LNCAP (cell line): ENCODE measurements around the gene ASH1L.

Experiments used
- CTCF ChIP-seq: fragments of 450-650 bp; IDR thresholded peaks from 2 replicates; pipeline ENCODE4 v1.5.1; 2017; ENCODE audit warnings: mild to moderate bottlenecking

The ASH1L gene

GRCh38 chr1:155360051-155360450, 202.6 kb downstream of the ASH1L start:
- no peak for TF ChIP-seq CTCF

GRCh38 chr1:155352631-155353030, 210.0 kb downstream of the ASH1L start:
- no peak for TF ChIP-seq CTCF

- TF ChIP-seq CTCF = no peak
Observed at GRCh38 chr1:155342842-155343241, 219.8 kb downstream of the ASH1L start.

GRCh38 chr1:155339515-155340097, 223.0 kb downstream of the ASH1L start:
- TF ChIP-seq CTCF = no peak

- no peak for TF ChIP-seq CTCF
Observed at GRCh38 chr1:155334962-155335361, 227.6 kb downstream of the ASH1L start.

- TF ChIP-seq CTCF = no peak
Observed at GRCh38 chr1:155329980-155330598, 232.5 kb downstream of the ASH1L start.

- no peak for TF ChIP-seq CTCF
Observed at GRCh38 chr1:155327981-155328380, 234.6 kb downstream of the ASH1L start.

GRCh38 chr1:155326631-155327037, 236.0 kb downstream of the ASH1L start:
- TF ChIP-seq CTCF = no peak
